B cell (primary cell): Measurements from ENCODE around the gene SNX20. TPM values are rescaled to one million over a fixed set of nuclear protein-coding genes. Genes with fewer than 3 reads are reported as not detected.

Source experiments
- ATAC-seq: fragments of 200-7000 bp; cut with Tn5 transposase; one replicate; pipeline ENCODE4 v1.10.0; 2021; ENCODE audit warnings: low read depth, mild to moderate bottlenecking, moderate number of reproducible peaks, moderate library complexity
- CTCF ChIA-PET: fragments of 350-600 bp; sonication (Branson Sonifier 250); formaldehyde crosslinking; loops from one replicate; lab custom pipeline; 2021; ENCODE audit warnings: antibody characterized with exemption, inconsistent platforms; lab: Charles Lee
- POLR2A ChIA-PET: fragments of 350-600 bp; sonication (Branson Sonifier 250); formaldehyde crosslinking; loops from one replicate; lab custom pipeline; 2021; ENCODE audit warnings: antibody characterized with exemption; lab: Charles Lee
- DNase-seq: peaks from one replicate; pipeline ENCODE4 v3.0.0; 2013
- H2AFZ ChIP-seq: 2 replicates; pipeline ENCODE4 v1.6.1; 2012; ENCODE audit warnings: mild to moderate bottlenecking, low read depth, low read length; ENCODE audit not compliant: insufficient read depth, poor library complexity, severe bottlenecking
- H3K27ac ChIP-seq, 2 donors: 1 replicate in 1 of 2; 2 replicates in 1 of 2; pipeline ENCODE4 v1.5.1; 2012 to 2013; ENCODE audit warnings: low read length in 2 of 2, mild to moderate bottlenecking in 2 of 2, moderate library complexity in 1 of 2
- H3K27me3 ChIP-seq, 4 experiments: fragments of 200-600 bp in 1 of 4; sonication (generic) in 1 of 4; replicated peaks in 1 of 4; 1 replicate in 2 of 4; 2 replicates in 2 of 4; pipeline versions ENCODE4 v1.6.1 to v1.7.0; 2013 to 2016; ENCODE audit warnings: low read length in 3 of 4, mild to moderate bottlenecking in 2 of 4, mixed read lengths in 1 of 4, moderate library complexity in 1 of 4; ENCODE audit not compliant: insufficient read depth in 4 of 4, control insufficient read depth in 3 of 4; ENCODE audit errors: control extremely low read depth in 1 of 4
- H3K36me3 ChIP-seq, 2 experiments: replicated peaks in 1 of 2; 1 replicate in 1 of 2; 2 replicates in 1 of 2; pipeline versions ENCODE4 v1.6.1 to v1.7.1; 2013; ENCODE audit warnings: low read length in 1 of 2; ENCODE audit not compliant: insufficient read depth in 2 of 2, control insufficient read depth in 1 of 2; ENCODE audit errors: control extremely low read depth in 1 of 2, extremely low read depth in 1 of 2
- H3K4me1 ChIP-seq, 2 donors: fragments of 200-600 bp in 1 of 2; sonication (generic) in 1 of 2; 1 replicate in 1 of 2; 2 replicates in 1 of 2; pipeline versions ENCODE4 v1.5.1 to v1.6.1; 2013 to 2017; ENCODE audit warnings: low read length in 2 of 2; ENCODE audit not compliant: control insufficient read depth in 2 of 2, insufficient read depth in 2 of 2
- H3K4me2 ChIP-seq: replicated peaks from 2 replicates; pipeline ENCODE3; 2012; ENCODE audit warnings: mild to moderate bottlenecking, low read depth, low read length; ENCODE audit not compliant: poor library complexity, severe bottlenecking
- H3K4me3 ChIP-seq, 5 experiments: fragments of 200-600 bp in 1 of 5; sonication (generic) in 1 of 5; 1 replicate in 3 of 5; 2 replicates in 2 of 5; pipeline versions ENCODE4 v1.5.1 to v1.7.0; 2011 to 2016; ENCODE audit warnings: low read length in 4 of 5, mild to moderate bottlenecking in 4 of 5, low read depth in 2 of 5, control low read depth in 1 of 5, moderate library complexity in 1 of 5; ENCODE audit not compliant: insufficient read depth in 1 of 5; ENCODE audit errors: control extremely low read depth in 1 of 5, extremely low read depth in 1 of 5
- H3K79me2 ChIP-seq: fragments of 200-600 bp; sonication (generic); one replicate; pipeline ENCODE4 v1.6.0; 2016; ENCODE audit warnings: low read length; ENCODE audit not compliant: control insufficient read depth, insufficient read depth
- H3K9ac ChIP-seq: fragments of 200-600 bp; sonication (generic); 2 replicates; pipeline ENCODE4 v1.6.1; 2017; ENCODE audit warnings: mild to moderate bottlenecking, low read length, moderate library complexity
- H3K9me3 ChIP-seq, 3 donors: one replicate each; pipeline versions ENCODE4 v1.6.1 to v1.7.1; 2013; ENCODE audit warnings: low read length in 2 of 3; ENCODE audit not compliant: control insufficient read depth in 2 of 3, insufficient read depth in 1 of 3; ENCODE audit errors: control extremely low read depth in 1 of 3
- H4K20me1 ChIP-seq: 2 replicates; pipeline ENCODE4 v1.6.0; 2012; ENCODE audit warnings: mild to moderate bottlenecking, low read length; ENCODE audit not compliant: insufficient read depth, control insufficient read depth, poor library complexity, severe bottlenecking
- H3K27ac Mint-ChIP-seq: one replicate; pipeline ENCODE4 v1.8.0; 2021; ENCODE audit warnings: mixed read lengths
- H3K27me3 Mint-ChIP-seq: one replicate; pipeline ENCODE4 v1.8.0; 2021; ENCODE audit warnings: mixed read lengths
- H3K4me1 Mint-ChIP-seq: one replicate; pipeline ENCODE4 v1.8.0; 2021; ENCODE audit warnings: mixed read lengths
- H3K4me3 Mint-ChIP-seq: one replicate; pipeline ENCODE4 v1.8.0; 2021; ENCODE audit warnings: mixed read lengths
- H3K9me3 Mint-ChIP-seq: one replicate; pipeline ENCODE4 v1.8.0; 2022; ENCODE audit warnings: mixed read lengths; ENCODE audit not compliant: insufficient read depth
- EZH2 ChIP-seq: IDR thresholded peaks from 2 replicates; pipeline ENCODE4 v1.6.1; 2012; ENCODE audit warnings: borderline replicate concordance, low read depth, mild to moderate bottlenecking, moderate library complexity, low read length; ENCODE audit not compliant: insufficient read depth, poor library complexity, severe bottlenecking
- WGBS: methylation state at CpG from one replicate; pipeline ENCODE4 v1.1.5; 2013; ENCODE audit warnings: missing lambda C conversion rate; ENCODE audit not compliant: insufficient coverage; 5-methylcytosine and 5-hydroxymethylcytosine counted together
- intact Hi-C: fragments of 100-400 bp; cut with micrococcal nuclease; formaldehyde crosslinking; loops from one replicate; pipeline ENCODE4 v1.10.0; 2022
- polyA plus RNA-seq: library from polyadenylated mRNA; depleted of rRNA; stranded (reverse); fragments of >200 nt; gene quantifications from 2 replicates; pipeline ENCODE4 v1.2.3, GENCODE V29; 2012
- total RNA-seq, 2 donors: library from RNA; stranded (reverse); fragments of 120-200 nt in 1 of 2; gene quantifications; 1 replicate in 1 of 2; 2 replicates in 1 of 2; pipeline versions ENCODE4 v1.2.3 to v1.2.4, GENCODE V29; 2013 to 2022
- TF ChIP-seq, protein P1 (sequence below): fragments of 200-600 bp; IDR thresholded peaks from one replicate; pipeline ENCODE4 v1.8.0; 2022; ENCODE audit warnings: antibody characterized with exemption, mild to moderate bottlenecking

Gene SNX20
- total and polyA plus RNA-seq, 2 donors (not counting 1 experiment from before 2014, with no cell fraction given), result 34.7 to 43.0 TPM

DNA sequence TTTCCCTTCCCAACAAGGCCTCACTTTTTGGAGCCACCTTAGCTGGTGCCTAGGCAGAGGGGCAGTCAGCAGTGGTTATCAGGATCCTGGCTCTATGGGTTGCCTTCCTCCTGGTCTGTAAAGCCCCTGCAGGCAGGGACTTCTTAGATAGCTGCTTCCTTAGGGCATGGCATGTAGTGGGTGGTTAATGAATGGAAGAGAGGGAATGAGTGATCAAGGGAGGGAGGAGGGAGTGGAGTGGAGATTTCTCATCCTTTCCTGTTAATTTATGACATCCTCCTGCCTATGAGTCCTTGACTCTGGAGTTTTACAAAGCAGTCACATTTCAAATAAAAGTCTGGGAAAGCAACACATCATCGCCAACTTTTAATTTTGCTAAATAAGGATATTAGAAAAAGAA is 40.7 kb downstream of the SNX20 start:
- ATAC-seq (no peak), DNase-seq (no peak)
- Histone ChIP-seq H3K36me3 (no peaks in the 10 kb centered on the region), H3K27ac (no peak overlapping the region), H2AFZ (no peak overlapping the region), H3K79me2 (no peaks in the 10 kb centered on the region), H3K9ac (no peak overlapping the region), H4K20me1 (no peaks in the 10 kb centered on the region), H3K4me2 (no peak overlapping the region), H3K27me3 (peaks cover 0 to 6% (median 0%) of the 10 kb centered on the region in 4 experiments), H3K4me3 (no peak overlapping the region), H3K9me3 (no peaks in the 10 kb centered on the region), H3K4me1 (no peaks in the 10 kb centered on the region)
- no CpG with 5 or more reads among the region's 1 CpG for WGBS
- Mint-ChIP-seq H3K4me1 (peaks cover 1% of the 10 kb centered on the region), H3K27ac (no peak overlapping the region), H3K4me3 (no peak overlapping the region), H3K27me3 (peaks cover 16% of the 10 kb centered on the region), H3K9me3 (no peaks in the 10 kb centered on the region)
- CTCF ChIA-PET, result no interaction called here
- TF ChIP-seq, protein P1, sequence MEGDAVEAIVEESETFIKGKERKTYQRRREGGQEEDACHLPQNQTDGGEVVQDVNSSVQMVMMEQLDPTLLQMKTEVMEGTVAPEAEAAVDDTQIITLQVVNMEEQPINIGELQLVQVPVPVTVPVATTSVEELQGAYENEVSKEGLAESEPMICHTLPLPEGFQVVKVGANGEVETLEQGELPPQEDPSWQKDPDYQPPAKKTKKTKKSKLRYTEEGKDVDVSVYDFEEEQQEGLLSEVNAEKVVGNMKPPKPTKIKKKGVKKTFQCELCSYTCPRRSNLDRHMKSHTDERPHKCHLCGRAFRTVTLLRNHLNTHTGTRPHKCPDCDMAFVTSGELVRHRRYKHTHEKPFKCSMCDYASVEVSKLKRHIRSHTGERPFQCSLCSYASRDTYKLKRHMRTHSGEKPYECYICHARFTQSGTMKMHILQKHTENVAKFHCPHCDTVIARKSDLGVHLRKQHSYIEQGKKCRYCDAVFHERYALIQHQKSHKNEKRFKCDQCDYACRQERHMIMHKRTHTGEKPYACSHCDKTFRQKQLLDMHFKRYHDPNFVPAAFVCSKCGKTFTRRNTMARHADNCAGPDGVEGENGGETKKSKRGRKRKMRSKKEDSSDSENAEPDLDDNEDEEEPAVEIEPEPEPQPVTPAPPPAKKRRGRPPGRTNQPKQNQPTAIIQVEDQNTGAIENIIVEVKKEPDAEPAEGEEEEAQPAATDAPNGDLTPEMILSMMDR, result no peak
- no peak for TF ChIP-seq EZH2
- intact Hi-C loops, result loop anchor here (10.0 kb wide), 1 partner anchor 286 kb away; no protein-coding TSS in a partner anchor
- POLR2A ChIA-PET, result no interaction called here

GRCh38 chr16:50638816-50639670 is 42.1 kb downstream of the SNX20 start:
- H3K9me3 Mint-ChIP-seq, result no peaks in the 10 kb centered on the region
- DNase-seq (no peak), ATAC-seq (no peak)
- ChIA-PET CTCF (no interaction called here), POLR2A (no interaction called here)
- WGBS, result 61% methylated on average over 7 of the region's 8 CpGs
- Histone ChIP-seq H4K20me1 (no peaks in the 10 kb centered on the region), H3K36me3 (no peaks in the 10 kb centered on the region), H3K9ac (no peak overlapping the region), H3K4me2 (no peak overlapping the region), H3K27me3 (peaks cover 0 to 6% (median 0%) of the 10 kb centered on the region in 4 experiments), H3K27ac (no peak overlapping the region), H2AFZ (no peak overlapping the region), H3K9me3 (no peaks in the 10 kb centered on the region), H3K4me1 (no peaks in the 10 kb centered on the region), H3K4me3 (no peak overlapping the region), H3K79me2 (no peaks in the 10 kb centered on the region)
- H3K4me3 Mint-ChIP-seq, result no peak overlapping the region
- intact Hi-C loops, result no loop called here
- peaks cover 12% of the 10 kb centered on the region for H3K27me3 Mint-ChIP-seq
- H3K4me1 Mint-ChIP-seq, result peaks cover 1% of the 10 kb centered on the region
- TF ChIP-seq EZH2, result no peak
- TF ChIP-seq, protein P1, result no peak
- no peak overlapping the region for H3K27ac Mint-ChIP-seq
